Measurements from ENCODE around the gene UGT1A9. TPM values are rescaled to one million over a fixed set of nuclear protein-coding genes. Genes with fewer than 3 reads are reported as not detected.
A peak's percentile ranks its signal among the peaks of the same experiment; 100 is the strongest.
"Not testable (repeated sequence)": the region's sequence is repeated elsewhere in the genome, so short reads cannot be mapped to it uniquely, and the experiment has no call there.

The UGT1A9 gene
- total RNA-seq, 8 experiments from 2014 or later: 0.19 to 2.3 (median 0.45) TPM; not detected in 4

DNA sequence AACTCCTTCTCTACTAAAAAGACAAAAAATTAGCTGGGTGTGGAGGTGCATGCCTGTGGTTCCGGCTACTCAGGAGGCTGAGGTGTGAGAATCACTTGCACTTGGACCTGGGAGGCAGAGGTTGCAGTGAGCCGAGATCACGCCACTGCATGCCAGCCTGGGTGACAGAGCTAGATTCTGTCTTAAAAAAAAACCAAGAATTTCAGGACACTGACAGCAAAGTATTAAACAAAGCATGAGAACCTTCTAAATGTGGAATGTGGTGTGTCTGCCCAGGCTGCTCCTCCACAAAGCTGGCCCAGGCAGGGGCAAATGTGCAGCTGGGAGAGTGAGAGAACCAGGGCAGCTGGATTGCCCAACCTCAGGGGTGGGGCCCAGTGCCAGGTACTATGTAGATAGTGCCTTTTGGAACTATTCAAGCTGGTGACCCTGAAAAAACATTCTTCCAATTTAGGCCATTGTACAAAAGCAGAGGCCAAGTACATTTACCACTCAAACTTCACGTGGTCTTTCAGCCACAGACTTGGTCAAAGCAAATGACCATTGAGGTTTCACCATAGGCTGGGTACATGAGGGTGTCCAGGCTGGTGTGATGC is 34.3 kb downstream of the UGT1A9 start:
- ATAC-seq (replicated peaks in 6 of 8): no peak
- H3K27ac ChIP-seq: no peak overlapping the region
- in situ Hi-C loops (cut with MboI; ENCODE audit: low pct_unique_long_range_greater_than_20kb in 2 of 9, low sequenced_read_pairs in 9 of 9, unreplicated experiment in 9 of 9): loop anchor here in 2 of 9 experiments (25.0 kb wide), 2 partner anchors 169 to 244 kb away; no protein-coding TSS in a partner anchor
- WGBS, 10 experiments: 53 to 100% (median 91%) methylated on average over 1 to 4 of the region's 4 CpGs; no CpG with 5 or more reads in 3 of the 10 experiments
- H3K4me3 ChIP-seq: no peak overlapping the region
- no peaks in the 10 kb centered on the region for H3K4me1 ChIP-seq (replicated peaks in 1 of 2)

DNA sequence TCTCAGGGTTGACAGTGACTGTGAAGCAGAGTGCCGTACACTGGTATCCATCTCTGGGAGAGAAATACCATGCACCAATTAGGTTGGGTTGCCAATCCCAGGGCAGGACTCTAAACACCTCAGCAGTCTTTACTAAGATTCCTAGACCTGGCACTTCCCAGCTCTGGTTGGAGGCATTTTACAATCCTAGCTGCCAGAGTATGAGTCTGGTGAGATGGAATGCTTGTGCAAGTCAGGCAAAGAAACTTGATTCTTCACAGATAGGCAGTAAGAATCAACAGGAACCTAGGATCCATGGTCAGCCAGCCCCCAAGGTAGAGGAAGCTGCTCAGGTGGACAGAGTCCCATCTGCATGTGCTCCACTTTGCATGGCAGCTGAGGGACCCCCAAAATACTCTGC is 35.0 kb downstream of the UGT1A9 start:
- 43 to 80% (median 60%) methylated on average over 1 of the region's 1 CpG; no CpG with 5 or more reads in 7 of the 10 experiments for WGBS, 10 experiments
- H3K27ac ChIP-seq: no peak overlapping the region
- no peak for ATAC-seq (replicated peaks in 6 of 8)
- in situ Hi-C loops (cut with MboI; ENCODE audit: low pct_unique_long_range_greater_than_20kb in 2 of 9, low sequenced_read_pairs in 9 of 9, unreplicated experiment in 9 of 9): loop anchor here in 2 of 9 experiments (25.0 kb wide), 2 partner anchors 169 to 244 kb away; no protein-coding TSS in a partner anchor
- H3K4me3 ChIP-seq: no peak overlapping the region
- no peaks in the 10 kb centered on the region for H3K4me1 ChIP-seq (replicated peaks in 1 of 2)

DNA sequence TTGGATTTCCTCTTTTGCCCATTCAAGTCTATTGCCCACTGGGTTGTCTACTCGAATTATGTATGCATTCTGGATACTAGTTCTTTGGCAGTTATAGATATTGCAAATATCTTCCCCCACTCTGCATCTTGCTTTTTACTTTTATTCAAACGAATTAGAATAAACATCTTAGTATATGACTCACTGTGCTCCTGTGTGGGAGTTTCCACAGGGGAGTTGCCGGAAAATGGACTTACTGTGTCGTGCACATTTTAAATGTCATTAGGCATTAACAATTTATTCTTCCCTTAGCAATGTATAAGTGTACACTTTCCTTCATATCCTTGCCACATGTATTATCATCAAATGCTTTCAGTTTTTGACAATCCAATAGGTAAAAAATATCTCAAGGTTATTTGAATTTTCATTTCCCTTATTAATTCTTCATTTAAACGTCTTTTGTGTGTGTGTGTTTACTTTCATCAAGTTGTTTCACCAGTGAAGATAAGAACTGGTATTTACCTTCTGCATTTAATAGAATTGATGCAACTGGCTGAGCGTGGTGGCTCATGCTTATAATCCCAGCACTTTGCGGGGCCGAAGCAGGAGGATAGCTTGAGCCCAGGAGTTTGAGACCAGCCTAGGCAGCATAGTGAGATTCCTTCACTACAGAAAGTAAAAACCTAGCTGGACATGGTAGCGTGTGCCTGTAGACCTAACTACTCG is 36.4 kb downstream of the UGT1A9 start:
- no peaks in the 10 kb centered on the region for H3K4me1 ChIP-seq (replicated peaks in 1 of 2)
- 7 to 89% (median 82%) methylated on average over 3 to 9 of the region's 10 CpGs for WGBS, 10 experiments
- H3K4me3 ChIP-seq: no peak overlapping the region
- H3K27ac ChIP-seq: no peak overlapping the region
- peak in 4 of 8 experiments; percentile 70 to 88 (median 83) for ATAC-seq (replicated peaks in 6 of 8)
- in situ Hi-C loops (cut with MboI; ENCODE audit: low pct_unique_long_range_greater_than_20kb in 2 of 9, low sequenced_read_pairs in 9 of 9, unreplicated experiment in 9 of 9): loop anchor here in 2 of 9 experiments (25.0 kb wide), 2 partner anchors 171 to 246 kb away; no protein-coding TSS in a partner anchor

DNA sequence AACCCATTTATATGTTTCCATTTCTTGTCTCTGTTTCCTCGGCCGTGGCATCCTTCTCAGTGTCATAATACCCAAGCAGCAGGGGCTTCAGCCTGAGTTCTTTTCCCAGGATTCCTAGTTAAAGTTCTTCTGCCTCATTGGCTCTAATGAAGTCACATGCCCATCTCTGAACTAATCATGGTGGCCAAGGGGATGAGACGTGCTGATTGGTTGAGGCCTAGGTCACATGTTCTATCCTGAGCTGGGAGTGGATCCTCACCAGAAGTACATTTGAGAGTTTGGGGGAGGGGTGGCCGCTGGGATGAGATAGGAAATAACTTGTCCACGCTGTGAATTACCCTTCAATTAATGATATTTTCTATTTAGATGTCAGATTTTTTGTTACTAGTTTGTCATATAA is 37.2 kb downstream of the UGT1A9 start:
- in situ Hi-C loops (cut with MboI; ENCODE audit: low pct_unique_long_range_greater_than_20kb in 2 of 9, low sequenced_read_pairs in 9 of 9, unreplicated experiment in 9 of 9): loop anchor here in 2 of 9 experiments (25.0 kb wide), 2 partner anchors 172 to 247 kb away; no protein-coding TSS in a partner anchor
- WGBS, 10 experiments: 42 to 100% (median 93%) methylated on average over 1 to 5 of the region's 5 CpGs; no CpG with 5 or more reads in 3 of the 10 experiments
- H3K4me3 ChIP-seq: no peak overlapping the region
- no peaks in the 10 kb centered on the region for H3K4me1 ChIP-seq (replicated peaks in 1 of 2)
- H3K27ac ChIP-seq: no peak overlapping the region
- ATAC-seq (replicated peaks in 6 of 8): no peak

DNA sequence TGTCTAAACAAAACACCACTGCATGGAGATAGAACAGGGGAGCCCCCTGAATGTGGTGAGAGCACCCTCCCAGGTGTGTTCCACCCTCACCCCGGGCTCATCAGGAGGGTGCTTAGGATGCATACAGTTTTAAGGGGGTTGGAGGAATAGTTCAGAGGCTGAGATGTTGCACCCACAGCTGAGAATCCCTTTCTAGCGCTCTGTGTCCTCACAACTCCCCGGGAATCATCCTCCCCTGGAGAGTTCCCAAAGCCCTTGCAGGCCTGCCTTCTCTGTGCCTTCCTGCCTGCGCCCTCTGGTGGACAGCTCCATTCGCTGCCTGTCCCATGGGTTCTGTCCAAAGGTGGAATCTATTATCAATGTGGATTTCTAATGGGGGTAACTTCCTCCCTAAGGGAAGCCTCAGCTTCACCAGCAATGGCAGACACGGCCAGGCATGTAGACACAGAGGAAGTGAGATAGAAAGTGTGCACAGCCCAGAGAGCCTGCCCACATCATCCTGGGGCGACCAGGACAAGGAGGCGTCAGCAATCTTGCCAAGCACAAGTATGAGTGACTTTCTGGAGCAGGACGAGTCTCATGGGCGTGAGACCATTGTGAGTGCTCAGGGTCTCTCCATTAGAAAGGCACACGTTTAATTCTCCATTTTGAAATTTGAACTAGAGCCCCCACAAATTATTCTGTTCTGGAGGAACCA is 39.8 kb downstream of the UGT1A9 start:
- in situ Hi-C loops (cut with MboI; ENCODE audit: low pct_unique_long_range_greater_than_20kb in 2 of 9, low sequenced_read_pairs in 9 of 9, unreplicated experiment in 9 of 9): loop anchor here in 2 of 9 experiments (25.0 kb wide), 2 partner anchors 174 to 249 kb away; no protein-coding TSS in a partner anchor

DNA sequence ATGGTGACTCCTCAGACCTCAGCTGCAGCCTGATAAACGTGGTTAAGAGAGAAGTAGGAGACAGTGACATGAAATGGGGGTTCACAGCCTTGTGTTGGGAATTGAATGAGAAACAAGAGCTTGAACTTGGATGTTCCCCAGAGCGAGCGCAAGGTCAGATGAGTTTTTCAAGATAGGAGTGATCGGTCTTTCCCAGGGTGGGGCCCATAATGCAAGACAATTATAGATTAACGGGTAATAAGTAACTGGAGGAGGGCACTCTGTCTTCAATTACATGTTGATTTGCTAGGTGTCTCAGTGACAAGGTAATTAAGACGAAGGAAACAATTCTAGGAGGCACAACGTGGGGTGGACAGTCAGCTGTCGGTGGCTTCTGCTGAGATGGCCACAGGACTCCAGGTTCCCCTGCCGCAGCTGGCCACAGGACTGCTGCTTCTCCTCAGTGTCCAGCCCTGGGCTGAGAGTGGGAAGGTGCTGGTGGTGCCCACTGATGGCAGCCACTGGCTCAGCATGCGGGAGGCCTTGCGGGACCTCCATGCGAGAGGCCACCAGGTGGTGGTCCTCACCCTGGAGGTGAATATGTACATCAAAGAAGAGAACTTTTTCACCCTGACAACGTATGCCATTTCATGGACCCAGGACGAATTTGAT is 41.0 kb downstream of the UGT1A9 start, which contains the start of gene UGT1A5:
Gene UGT1A5 (plus strand): TSS at position 297 of the 651 bp plus-strand sequence. CDS start 85 bp downstream, at position 382.
- WGBS, 10 experiments: 15 to 91% (median 76%) methylated on average over 4 to 14 of the region's 14 CpGs; no CpG with 5 or more reads in 2 of the 10 experiments
- ATAC-seq (replicated peaks in 6 of 8): no peak
- no peaks in the 10 kb centered on the region for H3K4me1 ChIP-seq (replicated peaks in 1 of 2)
- no peak within 1 kb of the TSS for H3K4me3 ChIP-seq
- H3K27ac ChIP-seq: no peak within 1 kb of the TSS
- in situ Hi-C loops (cut with MboI; ENCODE audit: low pct_unique_long_range_greater_than_20kb in 2 of 9, low sequenced_read_pairs in 9 of 9, unreplicated experiment in 9 of 9): loop anchor here in 2 of 9 experiments (25.0 kb wide), 2 partner anchors 175 to 250 kb away; no protein-coding TSS in a partner anchor

More for the DNA sequence above, 39.8 kb downstream of the UGT1A9 start:
- Histone ChIP-seq H3K4me1 (replicated peaks in 1 of 2) (no peaks in the 10 kb centered on the region), H3K27ac (no peak overlapping the region), H3K4me3 (no peak overlapping the region)
- peak; percentile 44 to 94 (median 76) for ATAC-seq (replicated peaks in 6 of 8)
- 5 to 100% (median 41%) methylated on average over 1 to 7 of the region's 11 CpGs; no CpG with 5 or more reads in 2 of the 10 experiments for WGBS, 10 experiments

DNA sequence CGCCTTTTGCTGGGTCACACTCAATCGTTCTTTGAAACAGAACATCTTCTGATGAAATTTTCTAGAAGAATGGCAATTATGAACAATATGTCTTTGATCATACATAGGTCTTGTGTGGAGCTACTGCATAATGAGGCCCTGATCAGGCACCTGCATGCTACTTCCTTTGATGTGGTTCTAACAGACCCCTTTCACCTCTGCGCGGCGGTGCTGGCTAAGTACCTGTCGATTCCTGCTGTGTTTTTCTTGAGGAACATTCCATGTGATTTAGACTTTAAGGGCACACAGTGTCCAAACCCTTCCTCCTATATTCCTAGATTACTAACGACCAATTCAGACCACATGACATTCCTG is 41.5 kb downstream of the UGT1A9 start:
- Histone ChIP-seq H3K4me3 (no peak overlapping the region), H3K27ac (no peak overlapping the region), H3K4me1 (replicated peaks in 1 of 2) (no peaks in the 10 kb centered on the region)
- WGBS, 10 experiments: 75 to 100% (median 86%) methylated on average over 1 to 6 of the region's 7 CpGs; no CpG with 5 or more reads in 2 of the 10 experiments
- in situ Hi-C loops (cut with MboI; ENCODE audit: low pct_unique_long_range_greater_than_20kb in 2 of 9, low sequenced_read_pairs in 9 of 9, unreplicated experiment in 9 of 9): loop anchor here in 2 of 9 experiments (25.0 kb wide), 2 partner anchors 176 to 251 kb away; no protein-coding TSS in a partner anchor
- ATAC-seq (replicated peaks in 6 of 8): no peak

DNA sequence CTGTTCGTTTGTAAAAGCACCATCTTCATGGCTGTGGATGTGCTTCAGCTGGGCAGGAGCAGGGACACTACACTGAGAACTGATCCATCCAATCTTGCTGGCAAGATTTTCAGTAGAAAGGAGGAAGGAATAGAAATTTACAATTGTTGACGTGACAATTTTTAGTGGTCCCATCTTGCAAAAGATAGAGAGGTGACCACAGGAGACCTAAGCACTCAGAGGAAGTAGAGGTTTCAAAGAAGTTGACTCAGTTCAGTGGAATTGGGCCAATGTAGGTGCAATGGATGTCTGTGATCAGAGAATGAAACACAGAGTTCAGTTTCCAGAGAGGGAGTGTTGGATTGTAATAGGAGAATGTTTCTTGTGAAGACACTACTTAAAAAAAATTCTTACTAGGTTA is 42.4 kb downstream of the UGT1A9 start:
- no peak for ATAC-seq (replicated peaks in 6 of 8)
- in situ Hi-C loops (cut with MboI; ENCODE audit: low pct_unique_long_range_greater_than_20kb in 2 of 9, low sequenced_read_pairs in 9 of 9, unreplicated experiment in 9 of 9): loop anchor here in 2 of 9 experiments (25.0 kb wide), 2 partner anchors 177 to 252 kb away; no protein-coding TSS in a partner anchor
- Histone ChIP-seq H3K4me1 (replicated peaks in 1 of 2) (no peaks in the 10 kb centered on the region), H3K27ac (no peak overlapping the region), H3K4me3 (no peak overlapping the region)
- 40 to 100% (median 92%) methylated on average over 1 to 2 of the region's 2 CpGs; no CpG with 5 or more reads in 2 of the 10 experiments for WGBS, 10 experiments

DNA sequence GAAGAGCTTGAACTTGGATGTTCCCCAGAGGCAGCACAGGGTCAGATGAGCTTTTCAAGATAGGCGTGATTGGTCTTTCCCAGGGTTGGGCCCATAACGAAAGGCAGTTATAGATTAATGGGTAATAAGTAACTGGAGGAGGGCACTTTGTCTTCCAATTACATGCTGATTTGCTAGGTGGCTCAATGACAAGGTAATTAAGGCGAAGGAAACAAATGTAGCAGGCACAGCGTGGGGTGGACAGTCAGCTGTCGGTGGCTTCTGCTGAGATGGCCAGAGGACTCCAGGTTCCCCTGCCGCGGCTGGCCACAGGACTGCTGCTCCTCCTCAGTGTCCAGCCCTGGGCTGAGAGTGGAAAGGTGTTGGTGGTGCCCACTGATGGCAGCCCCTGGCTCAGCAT is 46.9 kb downstream of the UGT1A9 start, which contains the start of gene UGT1A4:
Gene UGT1A4 (plus strand): TSS at position 185 of the 400 bp plus-strand sequence. CDS start 85 bp downstream, at position 270.
- WGBS, 10 experiments: 50 to 90% (median 76%) methylated on average over 1 to 3 of the region's 7 CpGs; no CpG with 5 or more reads in 4 of the 10 experiments
- Histone ChIP-seq H3K4me3 (no peak within 1 kb of the TSS), H3K4me1 (replicated peaks in 1 of 2) (no peaks in the 10 kb centered on the region), H3K27ac (no peak within 1 kb of the TSS)
- ATAC-seq (replicated peaks in 6 of 8): no peak
- in situ Hi-C loops (cut with MboI; ENCODE audit: low pct_unique_long_range_greater_than_20kb in 2 of 9, low sequenced_read_pairs in 9 of 9, unreplicated experiment in 9 of 9): loop anchor here in 2 of 9 experiments (25.0 kb wide), 2 partner anchors 181 to 256 kb away; no protein-coding TSS in a partner anchor

DNA sequence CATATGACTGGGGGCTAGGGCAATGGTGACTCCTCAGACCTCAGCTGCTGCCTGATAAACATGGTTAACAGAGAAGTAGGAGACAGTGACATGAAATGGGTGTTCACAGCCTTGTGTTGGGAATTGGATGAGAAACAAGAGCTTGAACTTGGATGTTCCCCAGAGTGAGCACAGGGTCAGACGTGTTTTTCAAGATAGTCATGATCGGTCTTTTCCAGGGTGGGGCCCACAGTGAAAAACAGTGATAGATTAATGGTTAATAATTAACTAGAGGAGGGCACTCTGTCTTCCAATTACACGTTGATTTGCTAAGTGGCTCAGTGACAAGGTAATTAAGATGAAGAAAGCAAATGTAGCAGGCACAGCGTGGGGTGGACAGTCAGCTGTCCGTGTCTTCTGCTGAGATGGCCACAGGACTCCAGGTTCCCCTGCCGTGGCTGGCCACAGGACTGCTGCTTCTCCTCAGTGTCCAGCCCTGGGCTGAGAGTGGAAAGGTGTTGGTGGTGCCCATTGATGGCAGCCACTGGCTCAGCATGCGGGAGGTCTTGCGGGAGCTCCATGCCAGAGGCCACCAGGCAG is 57.1 kb downstream of the UGT1A9 start, which contains the start of gene UGT1A3:
Gene UGT1A3 (plus strand): TSS at position 320 of the 579 bp plus-strand sequence. CDS start 85 bp downstream, at position 405.
- WGBS, 10 experiments: 45 to 88% (median 60%) methylated on average over 1 to 6 of the region's 8 CpGs; no CpG with 5 or more reads in 4 of the 10 experiments
- no peak within 1 kb of the TSS for H3K27ac ChIP-seq
- no peak within 1 kb of the TSS for H3K4me3 ChIP-seq
- ATAC-seq (replicated peaks in 6 of 8): no peak
- H3K4me1 ChIP-seq (replicated peaks in 1 of 2): no peaks in the 10 kb centered on the region
- in situ Hi-C loops (cut with MboI; ENCODE audit: low pct_unique_long_range_greater_than_20kb in 2 of 9, low sequenced_read_pairs in 9 of 9, unreplicated experiment in 9 of 9): no loop called here

DNA sequence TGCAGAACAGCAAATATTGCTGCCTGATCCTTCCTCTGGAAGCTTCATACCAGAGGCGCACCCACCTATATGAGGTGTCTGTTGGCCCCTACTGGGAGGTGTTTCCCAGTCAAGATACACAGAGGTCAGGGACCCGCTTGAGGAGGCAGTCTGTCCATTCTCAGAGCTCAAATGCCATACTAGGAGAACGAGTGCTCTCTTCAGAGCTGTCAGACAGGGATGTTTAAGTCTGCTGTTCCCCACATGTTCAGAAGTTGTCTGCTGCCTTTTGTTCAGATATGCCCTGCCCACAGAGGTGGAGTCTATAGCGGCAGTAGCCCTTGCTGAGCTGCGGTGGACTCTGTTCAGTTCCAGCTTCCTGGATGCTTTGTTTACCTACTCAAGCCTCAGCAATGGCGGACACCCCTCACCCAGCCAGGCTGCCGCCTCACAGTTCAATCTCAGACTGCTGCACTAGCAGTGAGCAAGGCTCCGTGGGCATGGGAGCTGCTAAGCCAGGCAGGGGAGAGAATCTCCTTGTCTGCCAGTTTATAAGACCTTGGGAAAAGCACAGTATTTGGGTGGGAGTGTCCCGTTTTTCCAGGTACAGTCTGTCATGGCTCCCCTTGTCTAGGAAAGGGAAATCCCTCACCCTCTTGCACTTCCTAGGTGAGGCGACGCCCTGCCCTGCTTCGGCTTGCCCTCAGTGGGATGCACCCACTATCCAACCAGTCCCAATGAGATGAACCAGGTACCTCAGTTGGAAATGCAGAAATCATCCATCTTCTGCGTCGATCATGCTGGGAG is 65.4 kb downstream of the UGT1A9 start:
- H3K4me3 ChIP-seq; ATAC-seq (replicated peaks in 6 of 8); H3K27ac ChIP-seq; in situ Hi-C loops (cut with MboI; ENCODE audit: low pct_unique_long_range_greater_than_20kb in 2 of 9, low sequenced_read_pairs in 9 of 9, unreplicated experiment in 9 of 9); H3K4me1 ChIP-seq (replicated peaks in 1 of 2): not testable (repeated sequence)
- WGBS, 10 experiments: 0 to 100% (median 85%) methylated on average over 1 to 10 of the region's 14 CpGs

Data from motor neuron (in vitro differentiated cells).